Smooth muscle cell (in vitro differentiated cells): ENCODE measurements around the gene SMAD3. TPM values are rescaled to one million over a fixed set of nuclear protein-coding genes. Genes with fewer than 3 reads are reported as not detected.

ENCODE experiments used
- DNase-seq: peaks from one replicate; lab custom pipeline; 2025; ENCODE audit not compliant: unreplicated experiment; lab: John Stamatoyannopoulos, UW
- H2AFZ ChIP-seq: fragments of 200-600 bp; sonication (generic); 2 replicates; pipeline ENCODE4 v1.6.0; 2016; ENCODE audit warnings: antibody characterized with exemption, low read depth, mild to moderate bottlenecking
- H3F3A ChIP-seq: fragments of 200-600 bp; sonication (generic); 2 replicates; pipeline ENCODE4 v1.6.0; 2017; ENCODE audit warnings: antibody characterized with exemption, low read depth
- H3K27ac ChIP-seq: fragments of 200-600 bp; sonication (generic); 2 replicates; pipeline ENCODE4 v1.5.1; 2016; ENCODE audit warnings: low read depth, mild to moderate bottlenecking
- H3K27me3 ChIP-seq: fragments of 200-600 bp; sonication (generic); 2 replicates; pipeline ENCODE4 v1.6.1; 2016; ENCODE audit warnings: low read depth, mild to moderate bottlenecking
- H3K36me3 ChIP-seq: fragments of 200-600 bp; sonication (generic); 2 replicates; pipeline ENCODE4 v1.5.1; 2016; ENCODE audit warnings: low read depth
- H3K4me1 ChIP-seq: fragments of 200-600 bp; sonication (generic); 2 replicates; pipeline ENCODE4 v1.5.1; 2016; ENCODE audit warnings: low read depth
- H3K4me2 ChIP-seq: fragments of 200-600 bp; sonication (generic); 2 replicates; pipeline ENCODE4 v1.6.0; 2016; ENCODE audit warnings: mild to moderate bottlenecking
- H3K4me3 ChIP-seq: fragments of 200-600 bp; sonication (generic); 2 replicates; pipeline ENCODE4 v1.5.1; 2016; ENCODE audit warnings: mild to moderate bottlenecking
- H3K79me2 ChIP-seq: fragments of 200-600 bp; sonication (generic); 2 replicates; pipeline ENCODE4 v1.6.0; 2016; ENCODE audit warnings: low read depth, mild to moderate bottlenecking
- H3K9ac ChIP-seq: fragments of 200-600 bp; sonication (generic); 2 replicates; pipeline ENCODE4 v1.6.0; 2016; ENCODE audit warnings: low read depth
- H3K9me3 ChIP-seq: fragments of 200-600 bp; sonication (generic); replicated peaks from 2 replicates; pipeline ENCODE4 v1.5.1; 2016; ENCODE audit warnings: low read depth
- H4K20me1 ChIP-seq: fragments of 200-600 bp; sonication (generic); 2 replicates; pipeline ENCODE4 v1.6.0; 2016; ENCODE audit warnings: low read depth
- CTCF ChIP-seq: fragments of 200-600 bp; sonication (generic); IDR thresholded peaks from 2 replicates; pipeline ENCODE4 v1.5.1; 2017; ENCODE audit warnings: borderline replicate concordance, mild to moderate bottlenecking, antibody characterized with exemption; ENCODE audit not compliant: insufficient read depth, poor library complexity, severe bottlenecking
- WGBS: methylation state at CpG from one replicate; pipeline ENCODE4 v1.1.7; 2016; ENCODE audit warnings: low lambda C conversion rate; 5-methylcytosine and 5-hydroxymethylcytosine counted together
- polyA plus RNA-seq: library from polyadenylated mRNA; unstranded; fragments of >200 nt; fragmentation: Nextera tagmentation; extraction: Ambion mirVana; gene quantifications from 2 replicates; pipeline ENCODE4 v1.2.1, GENCODE V29; 2016
- total RNA-seq: library from RNA; depleted of rRNA; stranded (reverse); fragments of >200 nt; gene quantifications from 2 replicates; pipeline ENCODE4 v1.2.3, GENCODE V29; 2014

Gene SMAD3
- total and polyA plus RNA-seq, 2 experiments from 2014 or later = 20.2 to 21.9 TPM

DNA sequence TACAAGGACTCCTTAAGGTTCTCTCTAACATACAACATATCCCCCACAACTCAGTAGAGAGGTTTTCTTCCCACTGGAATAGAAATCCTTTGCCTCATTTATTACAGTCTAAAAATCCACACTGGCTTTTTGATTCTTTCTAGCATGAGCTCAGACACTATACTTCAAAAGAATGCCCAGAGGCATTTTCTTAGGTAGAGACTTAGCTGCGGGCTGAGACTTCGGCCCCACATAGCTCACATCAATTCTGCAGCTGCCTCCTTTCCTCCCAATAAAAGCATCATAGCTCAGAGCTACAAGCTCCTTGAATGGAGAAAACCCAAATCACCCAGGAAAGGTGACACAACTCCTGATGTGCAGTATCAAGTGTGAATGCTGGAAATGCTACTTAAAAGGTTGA is 136.7 kb downstream of the SMAD3 start:
- Histone ChIP-seq H3K79me2 (no peaks in the 10 kb centered on the region), H3K4me3 (no peak overlapping the region), H2AFZ (no peak overlapping the region), H3K9me3 (no peaks in the 10 kb centered on the region), H3K4me1 (peaks cover 8% of the 10 kb centered on the region), H4K20me1 (no peaks in the 10 kb centered on the region), H3F3A (no peaks in the 10 kb centered on the region), H3K27ac (no peak overlapping the region), H3K9ac (no peak overlapping the region), H3K36me3 (peaks cover 13% of the 10 kb centered on the region), H3K4me2 (no peak overlapping the region), H3K27me3 (no peaks in the 10 kb centered on the region)
- WGBS = 81% methylated on average over 2 of the region's 2 CpGs
- no peak for DNase-seq
- TF ChIP-seq CTCF = no peak

- Histone ChIP-seq H3K9me3 (no peaks in the 10 kb centered on the region), H2AFZ (no peak overlapping the region), H4K20me1 (no peaks in the 10 kb centered on the region), H3K4me3 (no peak overlapping the region), H3K27me3 (no peaks in the 10 kb centered on the region), H3K79me2 (no peaks in the 10 kb centered on the region), H3K27ac (no peak overlapping the region), H3F3A (no peaks in the 10 kb centered on the region), H3K4me1 (peaks cover 8% of the 10 kb centered on the region), H3K9ac (no peak overlapping the region), H3K4me2 (no peak overlapping the region), H3K36me3 (peaks cover 15% of the 10 kb centered on the region)
- 100% methylated on average over 1 of the region's 1 CpG for WGBS
- no peak for TF ChIP-seq CTCF
- DNase-seq = no peak
Measured at GRCh38 chr15:67202991-67203390, 137.6 kb downstream of the SMAD3 start.

GRCh38 chr15:67207555-67208207 is 142.3 kb downstream of the SMAD3 start:
- Histone ChIP-seq H3K9me3 (no peaks in the 10 kb centered on the region), H4K20me1 (no peaks in the 10 kb centered on the region), H3K4me2 (no peak overlapping the region), H3K36me3 (peaks cover 22% of the 10 kb centered on the region), H3F3A (no peaks in the 10 kb centered on the region), H3K79me2 (no peaks in the 10 kb centered on the region), H3K4me1 (no peaks in the 10 kb centered on the region), H2AFZ (no peak overlapping the region), H3K4me3 (no peak overlapping the region), H3K27me3 (no peaks in the 10 kb centered on the region), H3K9ac (no peak overlapping the region), H3K27ac (no peak overlapping the region)
- TF ChIP-seq CTCF = no peak
- WGBS = 81% methylated on average over 3 of the region's 3 CpGs
- no peak for DNase-seq

- Histone ChIP-seq H3F3A (no peaks in the 10 kb centered on the region), H3K79me2 (no peaks in the 10 kb centered on the region), H3K4me2 (no peak overlapping the region), H3K4me1 (no peaks in the 10 kb centered on the region), H3K36me3 (peaks cover 24% of the 10 kb centered on the region), H4K20me1 (no peaks in the 10 kb centered on the region), H3K9ac (no peak overlapping the region), H3K4me3 (no peak overlapping the region), H3K27ac (no peak overlapping the region), H3K9me3 (no peaks in the 10 kb centered on the region), H2AFZ (no peak overlapping the region), H3K27me3 (no peaks in the 10 kb centered on the region)
- no peak for TF ChIP-seq CTCF
- DNase-seq = no peak
- 75% methylated on average over 2 of the region's 2 CpGs for WGBS
Measured at GRCh38 chr15:67208396-67208795, 143.0 kb downstream of the SMAD3 start.
